KMS-11 (cell line): ENCODE data around the gene SEPHS2.

Experiments
- H2AFZ ChIP-seq: fragments of 200-600 bp; sonication (generic); 2 replicates; pipeline ENCODE4 v1.6.1; 2016; ENCODE audit warnings: antibody characterized with exemption, mixed run types, low read depth
- H3K27ac ChIP-seq: fragments of 200-600 bp; sonication (generic); 2 replicates; pipeline ENCODE4 v1.6.1; 2016; ENCODE audit warnings: mild to moderate bottlenecking, mixed run types
- H3K27me3 ChIP-seq: fragments of 200-600 bp; sonication (generic); 2 replicates; pipeline ENCODE4 v1.6.1; 2017; ENCODE audit warnings: mild to moderate bottlenecking, low read depth, mixed run types, moderate library complexity; ENCODE audit not compliant: insufficient read depth
- H3K36me3 ChIP-seq: fragments of 200-600 bp; sonication (generic); 2 replicates; pipeline ENCODE4 v1.6.1; 2017; ENCODE audit warnings: mild to moderate bottlenecking, mixed run types; ENCODE audit not compliant: insufficient read depth
- H3K4me1 ChIP-seq: fragments of 200-600 bp; sonication (generic); 2 replicates; pipeline ENCODE4 v1.6.1; 2016; ENCODE audit warnings: mild to moderate bottlenecking, low read depth, mixed run types; ENCODE audit not compliant: poor library complexity, severe bottlenecking
- H3K4me2 ChIP-seq: fragments of 200-600 bp; sonication (generic); 2 replicates; pipeline ENCODE4 v1.7.0; 2016; ENCODE audit warnings: mild to moderate bottlenecking, mixed run types
- H3K4me3 ChIP-seq: fragments of 200-600 bp; sonication (generic); IDR thresholded peaks from 2 replicates; pipeline ENCODE4 v1.6.1; 2017; ENCODE audit warnings: low read depth, low read length, mixed read lengths; ENCODE audit not compliant: insufficient read depth
- H3K79me2 ChIP-seq: fragments of 200-600 bp; sonication (generic); 2 replicates; pipeline ENCODE4 v1.6.1; 2016; ENCODE audit warnings: low read depth, mixed run types; ENCODE audit not compliant: insufficient read depth
- H3K9ac ChIP-seq: fragments of 200-600 bp; sonication (generic); 2 replicates; pipeline ENCODE4 v1.6.1; 2016; ENCODE audit warnings: mild to moderate bottlenecking, mixed run types
- H4K20me1 ChIP-seq: fragments of 200-600 bp; sonication (generic); 2 replicates; pipeline ENCODE4 v1.6.1; 2016; ENCODE audit warnings: mild to moderate bottlenecking, mixed run types; ENCODE audit not compliant: insufficient read depth
- TF ChIP-seq, protein P1 (sequence below): fragments of 200-600 bp; sonication (generic); conservative IDR thresholded peaks from 2 replicates; pipeline ENCODE4 v1.6.1; 2017; ENCODE audit warnings: low read depth, mild to moderate bottlenecking, antibody characterized with exemption, low read length, moderate library complexity, mixed read lengths

The SEPHS2 gene

DNA sequence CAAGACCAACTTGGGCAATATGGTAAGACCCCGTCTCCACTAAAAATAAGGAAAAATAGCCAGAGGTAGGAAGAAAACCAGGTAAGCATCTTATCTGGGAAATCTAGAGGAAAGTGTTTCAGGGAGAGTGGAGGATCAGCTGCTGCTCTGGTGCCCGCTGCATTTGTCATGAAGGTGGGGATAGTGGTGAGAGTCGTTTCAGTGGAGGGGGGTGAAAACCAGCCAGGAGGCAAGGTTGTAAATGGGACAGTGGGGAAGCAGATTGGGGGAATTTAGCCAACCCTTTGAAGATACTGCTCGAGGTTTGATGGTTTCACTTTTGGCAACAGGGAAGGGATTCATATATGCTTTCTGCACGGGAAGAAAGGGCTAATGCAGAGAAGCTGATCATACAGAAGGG lies 24.7 kb downstream of the SEPHS2 start:
- TF ChIP-seq, protein P1, sequence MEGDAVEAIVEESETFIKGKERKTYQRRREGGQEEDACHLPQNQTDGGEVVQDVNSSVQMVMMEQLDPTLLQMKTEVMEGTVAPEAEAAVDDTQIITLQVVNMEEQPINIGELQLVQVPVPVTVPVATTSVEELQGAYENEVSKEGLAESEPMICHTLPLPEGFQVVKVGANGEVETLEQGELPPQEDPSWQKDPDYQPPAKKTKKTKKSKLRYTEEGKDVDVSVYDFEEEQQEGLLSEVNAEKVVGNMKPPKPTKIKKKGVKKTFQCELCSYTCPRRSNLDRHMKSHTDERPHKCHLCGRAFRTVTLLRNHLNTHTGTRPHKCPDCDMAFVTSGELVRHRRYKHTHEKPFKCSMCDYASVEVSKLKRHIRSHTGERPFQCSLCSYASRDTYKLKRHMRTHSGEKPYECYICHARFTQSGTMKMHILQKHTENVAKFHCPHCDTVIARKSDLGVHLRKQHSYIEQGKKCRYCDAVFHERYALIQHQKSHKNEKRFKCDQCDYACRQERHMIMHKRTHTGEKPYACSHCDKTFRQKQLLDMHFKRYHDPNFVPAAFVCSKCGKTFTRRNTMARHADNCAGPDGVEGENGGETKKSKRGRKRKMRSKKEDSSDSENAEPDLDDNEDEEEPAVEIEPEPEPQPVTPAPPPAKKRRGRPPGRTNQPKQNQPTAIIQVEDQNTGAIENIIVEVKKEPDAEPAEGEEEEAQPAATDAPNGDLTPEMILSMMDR: no peak
- H2AFZ ChIP-seq: no peak overlapping the region
- H3K79me2 ChIP-seq: peaks cover 8% of the 10 kb centered on the region; the same call in 1 of the 2 replicates
- H3K9ac ChIP-seq: no peak overlapping the region
- H3K4me3 ChIP-seq: no peak overlapping the region
- H3K27ac ChIP-seq: no peak overlapping the region
- no peak overlapping the region for H3K4me2 ChIP-seq
- no peaks in the 10 kb centered on the region for H4K20me1 ChIP-seq
- H3K36me3 ChIP-seq: peaks cover 9% of the 10 kb centered on the region; the same call in 1 of the 2 replicates
- H3K4me1 ChIP-seq: peaks cover 23% of the 10 kb centered on the region
- H3K27me3 ChIP-seq: no peaks in the 10 kb centered on the region

DNA sequence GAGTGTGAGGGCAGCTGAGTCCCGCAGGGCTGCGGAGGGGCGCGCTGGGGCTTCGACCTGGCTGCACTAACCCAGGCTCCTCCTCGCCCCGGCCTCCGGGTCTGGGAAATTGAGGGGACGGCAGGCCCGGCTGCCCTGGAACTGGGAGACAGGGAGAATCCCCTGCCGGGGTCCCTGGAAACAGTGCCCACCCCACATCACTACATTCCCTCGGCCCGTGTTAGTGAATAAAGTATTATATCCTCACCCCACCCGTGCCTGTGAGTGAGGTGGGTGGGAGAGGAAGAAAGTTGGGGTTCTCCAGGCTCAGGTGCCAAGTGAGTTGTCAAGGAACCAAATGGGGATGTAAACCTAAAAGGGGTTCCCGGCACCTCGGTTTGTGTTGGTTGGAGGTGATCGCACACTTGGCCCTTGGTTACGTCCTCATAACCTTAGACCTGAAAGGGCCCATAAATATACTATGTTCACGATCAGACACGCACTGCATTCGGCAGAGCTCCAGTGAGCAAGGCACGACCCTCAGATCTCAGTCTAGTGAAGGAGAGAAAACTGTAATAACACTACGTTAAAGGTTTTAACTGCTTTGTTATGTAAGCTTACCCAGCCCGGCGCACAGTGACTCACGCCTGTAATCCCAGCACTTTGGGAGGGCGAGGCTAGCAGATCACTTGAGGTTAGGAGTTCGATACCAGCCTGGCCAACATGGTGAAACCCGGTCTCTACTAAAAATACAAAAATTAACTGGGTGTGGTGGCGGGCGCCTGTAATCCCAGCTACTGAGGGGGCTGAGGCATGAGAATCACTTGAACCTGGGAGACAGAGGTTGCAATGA lies 27.1 kb downstream of the SEPHS2 start:
- H3K4me2 ChIP-seq: peak overlapping the region; percentile 88
- no peak overlapping the region for H3K4me3 ChIP-seq

GRCh38 chr16:30417529-30418349 lies 27.9 kb downstream of the SEPHS2 start:
- Histone ChIP-seq H4K20me1 (no peaks in the 10 kb centered on the region), H3K4me3 (no peak overlapping the region), H2AFZ (peak overlapping the region; percentile 78), H3K27ac (peak overlapping the region; percentile 68), H3K9ac (peak overlapping the region; percentile 59), H3K4me1 (peaks cover 39% of the 10 kb centered on the region), H3K27me3 (no peaks in the 10 kb centered on the region), H3K4me2 (peak overlapping the region; percentile 88), H3K36me3 (no peaks in the 10 kb centered on the region), H3K79me2 (peaks cover 1% of the 10 kb centered on the region; the same call in 1 of the 2 replicates)
- TF ChIP-seq, protein P1: no peak

More for the DNA sequence above, 27.1 kb downstream of the SEPHS2 start:
- H3K27ac ChIP-seq: peak overlapping the region; percentile 68
- peak overlapping the region; percentile 59 for H3K9ac ChIP-seq
- TF ChIP-seq, protein P1: no peak; the same call in 1 of the 2 replicates
- H2AFZ ChIP-seq: peak overlapping the region; percentile 78
- H3K36me3 ChIP-seq: 0 out of 2 replicates have a peak, but pooled peaks cover 3% of the 10 kb centered on the region
- H4K20me1 ChIP-seq: no peaks in the 10 kb centered on the region
- no peaks in the 10 kb centered on the region; the same call in 1 of the 2 replicates for H3K79me2 ChIP-seq
- H3K4me1 ChIP-seq: peaks cover 35% of the 10 kb centered on the region
- no peaks in the 10 kb centered on the region for H3K27me3 ChIP-seq

DNA sequence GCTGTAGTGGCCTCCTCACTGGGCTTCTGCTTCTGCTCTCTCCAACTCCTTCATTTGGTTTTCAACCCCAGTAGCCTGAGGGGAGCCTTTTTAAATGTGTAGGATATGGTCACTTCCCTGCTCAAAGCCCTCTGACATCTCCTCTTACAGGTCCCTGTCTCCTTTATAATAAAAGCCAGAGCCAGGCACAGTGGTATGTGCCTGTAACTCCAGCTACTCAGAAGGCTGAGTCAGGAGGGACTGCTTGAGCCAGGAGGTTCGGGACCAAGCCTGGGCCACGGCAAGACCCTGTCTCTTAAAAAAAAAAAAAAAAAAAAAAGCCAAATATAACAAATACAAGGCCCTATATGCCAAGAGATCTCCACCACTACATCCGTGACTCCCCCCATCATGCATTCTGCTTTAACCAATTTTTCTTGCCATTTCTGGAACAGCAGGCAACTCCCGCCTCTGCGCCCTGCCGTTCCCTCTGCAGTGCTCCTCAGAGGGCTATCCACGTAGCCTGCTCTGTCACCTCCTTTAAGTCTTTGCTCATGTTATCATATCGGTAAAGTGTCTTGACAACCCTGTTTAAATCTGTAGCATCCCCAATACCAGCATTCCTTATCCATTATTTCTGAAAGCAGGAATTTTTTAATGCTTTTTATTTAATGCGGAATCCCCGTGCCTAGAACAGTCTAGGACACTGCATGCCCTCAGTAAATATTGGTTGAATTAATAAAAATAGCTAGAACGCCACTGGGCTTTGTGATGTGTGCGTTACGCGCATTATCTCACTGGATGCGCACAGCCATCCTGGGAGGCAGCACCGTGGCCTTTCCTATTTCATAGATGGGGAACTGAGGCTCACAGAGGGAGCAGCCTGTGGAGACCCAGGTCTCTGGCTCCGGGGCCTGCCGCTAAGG lies 28.8 kb downstream of the SEPHS2 start:
- peak overlapping the region; percentile 78 for H2AFZ ChIP-seq
- TF ChIP-seq, protein P1: no peak
- H3K36me3 ChIP-seq: no peaks in the 10 kb centered on the region
- peak overlapping the region; percentile 59; the same call in 1 of the 2 replicates for H3K9ac ChIP-seq
- H3K4me3 ChIP-seq: no peak overlapping the region
- no peaks in the 10 kb centered on the region for H3K27me3 ChIP-seq
- no peaks in the 10 kb centered on the region for H4K20me1 ChIP-seq
- H3K27ac ChIP-seq: peak overlapping the region; percentile 68
- H3K4me2 ChIP-seq: peak overlapping the region; percentile 83
- peaks cover 3% of the 10 kb centered on the region; the same call in 1 of the 2 replicates for H3K79me2 ChIP-seq
- H3K4me1 ChIP-seq: peaks cover 48% of the 10 kb centered on the region
